Adrenal gland (tissue), 12 donors: ENCODE measurements around the gene TTC23L. TPM values are rescaled to one million over a fixed set of nuclear protein-coding genes. Genes with fewer than 3 reads are reported as not detected.

Source experiments
- DNase-seq, 7 donors: peaks; one replicate each; pipeline ENCODE4 v3.0.0-alpha.2; 2019 to 2020
- H3K27ac ChIP-seq, 5 donors: fragments of 200-600 bp; sonication (generic) in 4 of 5; 1 replicate in 3 of 5; 2 replicates in 2 of 5; pipeline versions ENCODE4 v1.5.1 to v1.8.0; 2016 to 2020; ENCODE audit warnings: mild to moderate bottlenecking in 1 of 5
- H3K27me3 ChIP-seq: fragments of 200-600 bp; 2 replicates; pipeline ENCODE4 v1.8.0; 2021
- H3K36me3 ChIP-seq, 2 donors: fragments of 200-600 bp; replicated peaks in 1 of 2; 1 replicate in 1 of 2; 2 replicates in 1 of 2; pipeline versions ENCODE4 v1.5.1 to v1.8.0; 2018 to 2022
- H3K4me1 ChIP-seq, 2 donors: fragments of 200-600 bp; replicated peaks in 1 of 2; 1 replicate in 1 of 2; 2 replicates in 1 of 2; pipeline versions ENCODE4 v1.5.1 to v1.8.0; 2018 to 2021
- H3K4me3 ChIP-seq, 4 donors: fragments of 200-600 bp; sonication (generic) in 3 of 4; one replicate each; pipeline ENCODE4 v1.5.1; 2016 to 2018
- H3K9me3 ChIP-seq, 3 donors: fragments of 200-600 bp; sonication (generic) in 1 of 3; replicated peaks in 1 of 3; 1 replicate in 2 of 3; 2 replicates in 1 of 3; pipeline versions ENCODE4 v1.5.1 to v1.8.0; 2016 to 2021
- POLR2A ChIP-seq, 2 donors: fragments of 450-650 bp; IDR thresholded peaks; one replicate each; pipeline ENCODE4 v1.6.1; 2017; ENCODE audit warnings: antibody characterized with exemption in 2 of 2, mild to moderate bottlenecking in 2 of 2, moderate library complexity in 1 of 2
- WGBS, 4 donors: extraction: QIAGEN DNeasy Blood & Tissue Kit in 2 of 4; methylation state at CpG; one replicate each; pipeline versions ENCODE4 v1.1.5 to v1.1.7; 2013 to 2017; 5-methylcytosine and 5-hydroxymethylcytosine counted together
- intact Hi-C, 2 donors: fragments of 100-400 bp; cut with DNase I; formaldehyde crosslinking; loops; one replicate each; pipeline versions ENCODE4 v1.14.1 to v1.15.0; 2022 to 2023
- polyA plus RNA-seq, 3 donors: library from polyadenylated mRNA; stranded (reverse); fragments of 200-250 nt in 2 of 3; fragments of 350-450 nt in 1 of 3; fragmentation: Illumina TruSeq in 1 of 3; extraction: RNeasy Lipid Tissue Mini Kit (QIAGEN cat#74804) in 1 of 3; gene quantifications; one replicate each; pipeline ENCODE4 v1.2.3, GENCODE V29; 2013 to 2014
- total RNA-seq, 9 donors: library from RNA; depleted of rRNA in 4 of 9; stranded (reverse); fragments of >200 nt in 4 of 9; fragments of 120-200 nt in 1 of 9; fragmentation: NEBNext Ultra II Directional in 1 of 9; extraction: Animal tissue kit (Norgen Biotek cat#: 25700) in 1 of 9; gene quantifications; one replicate each; pipeline versions ENCODE4 v1.1.0 to v1.2.4, GENCODE V29; 2013 to 2023
- TF ChIP-seq, protein P1 (sequence below), 6 experiments: fragments of 450-650 bp in 4 of 6; fragments of 200-600 bp in 2 of 6; sonication (generic) in 1 of 6; IDR thresholded peaks; 1 replicate in 5 of 6; 2 replicates in 1 of 6; pipeline versions ENCODE4 v1.5.1 to v1.8.0; 2016 to 2021; ENCODE audit warnings: antibody characterized with exemption in 6 of 6, mild to moderate bottlenecking in 2 of 6, moderate library complexity in 1 of 6
- donor health status: healthy with polysubstance abuse.
- donor health status: Bipolar disorder and iron deficiency.
- donor health status: DM: yes; HTN: yes; CAD: no.
- donor health status: DM: no; HTN: no; CAD: no.
- donor health status: DM: no; HTN: no; CAD: no.
- donor health status: DM: yes; HTN: yes; CAD: no.

Gene TTC23L
- total and polyA plus RNA-seq, 12 donors = 0.40 to 4.8 (median 2.9) TPM; not detected in 2

DNA sequence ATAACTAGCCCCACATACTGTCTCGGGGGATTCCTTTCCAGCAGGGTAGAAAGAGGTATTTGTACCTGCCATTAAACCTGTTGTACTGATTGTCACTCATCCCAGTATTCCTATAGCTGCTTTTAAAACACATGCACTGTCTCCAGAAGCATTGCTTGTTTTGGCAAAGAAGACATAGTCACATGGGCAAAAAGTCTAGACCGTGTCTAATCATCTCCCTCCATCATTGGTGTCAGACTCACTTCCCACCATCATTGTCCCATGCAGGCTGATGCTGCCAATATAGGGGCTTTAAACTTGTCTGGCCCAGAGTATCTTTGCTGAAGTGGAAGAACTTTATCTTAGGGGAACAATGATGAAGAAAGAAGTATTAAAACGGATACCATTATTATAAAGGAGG, 103.0 kb downstream of the TTC23L start:
- Histone ChIP-seq H3K4me3 (no peak overlapping the region), H3K4me1 (no peaks in the 10 kb centered on the region), H3K27me3 (no peaks in the 10 kb centered on the region), H3K27ac (no peak overlapping the region), H3K9me3 (no peaks in the 10 kb centered on the region), H3K36me3 (peaks cover 0 to 63% of the 10 kb centered on the region in 2 donors)
- intact Hi-C loops = no loop called here
- DNase-seq = no peak
- TF ChIP-seq, protein P1, sequence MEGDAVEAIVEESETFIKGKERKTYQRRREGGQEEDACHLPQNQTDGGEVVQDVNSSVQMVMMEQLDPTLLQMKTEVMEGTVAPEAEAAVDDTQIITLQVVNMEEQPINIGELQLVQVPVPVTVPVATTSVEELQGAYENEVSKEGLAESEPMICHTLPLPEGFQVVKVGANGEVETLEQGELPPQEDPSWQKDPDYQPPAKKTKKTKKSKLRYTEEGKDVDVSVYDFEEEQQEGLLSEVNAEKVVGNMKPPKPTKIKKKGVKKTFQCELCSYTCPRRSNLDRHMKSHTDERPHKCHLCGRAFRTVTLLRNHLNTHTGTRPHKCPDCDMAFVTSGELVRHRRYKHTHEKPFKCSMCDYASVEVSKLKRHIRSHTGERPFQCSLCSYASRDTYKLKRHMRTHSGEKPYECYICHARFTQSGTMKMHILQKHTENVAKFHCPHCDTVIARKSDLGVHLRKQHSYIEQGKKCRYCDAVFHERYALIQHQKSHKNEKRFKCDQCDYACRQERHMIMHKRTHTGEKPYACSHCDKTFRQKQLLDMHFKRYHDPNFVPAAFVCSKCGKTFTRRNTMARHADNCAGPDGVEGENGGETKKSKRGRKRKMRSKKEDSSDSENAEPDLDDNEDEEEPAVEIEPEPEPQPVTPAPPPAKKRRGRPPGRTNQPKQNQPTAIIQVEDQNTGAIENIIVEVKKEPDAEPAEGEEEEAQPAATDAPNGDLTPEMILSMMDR (IDR thresholded peaks at IDR 0.05) = no peak
- no peak for TF ChIP-seq POLR2A (IDR thresholded peaks at IDR 0.05)
- WGBS, 4 donors = 85 to 90% (median 89%) methylated on average over 3 of the region's 3 CpGs

GRCh38 chr5:34944044-34944443, 105.1 kb downstream of the TTC23L start:
- H3K4me3 ChIP-seq = no peak overlapping the region
- no peaks in the 10 kb centered on the region for H3K27me3 ChIP-seq
- peaks cover 0 to 47% of the 10 kb centered on the region in 2 donors for H3K36me3 ChIP-seq
- no peak for DNase-seq
- WGBS, 4 donors = 96 to 100% (median 98%) methylated on average over 2 of the region's 2 CpGs
- no peaks in the 10 kb centered on the region for H3K9me3 ChIP-seq
- intact Hi-C loops = no loop called here
- TF ChIP-seq, protein P1 (IDR thresholded peaks at IDR 0.05) = no peak
- TF ChIP-seq POLR2A (IDR thresholded peaks at IDR 0.05) = no peak
- no peak overlapping the region for H3K27ac ChIP-seq
- H3K4me1 ChIP-seq = no peaks in the 10 kb centered on the region

DNA sequence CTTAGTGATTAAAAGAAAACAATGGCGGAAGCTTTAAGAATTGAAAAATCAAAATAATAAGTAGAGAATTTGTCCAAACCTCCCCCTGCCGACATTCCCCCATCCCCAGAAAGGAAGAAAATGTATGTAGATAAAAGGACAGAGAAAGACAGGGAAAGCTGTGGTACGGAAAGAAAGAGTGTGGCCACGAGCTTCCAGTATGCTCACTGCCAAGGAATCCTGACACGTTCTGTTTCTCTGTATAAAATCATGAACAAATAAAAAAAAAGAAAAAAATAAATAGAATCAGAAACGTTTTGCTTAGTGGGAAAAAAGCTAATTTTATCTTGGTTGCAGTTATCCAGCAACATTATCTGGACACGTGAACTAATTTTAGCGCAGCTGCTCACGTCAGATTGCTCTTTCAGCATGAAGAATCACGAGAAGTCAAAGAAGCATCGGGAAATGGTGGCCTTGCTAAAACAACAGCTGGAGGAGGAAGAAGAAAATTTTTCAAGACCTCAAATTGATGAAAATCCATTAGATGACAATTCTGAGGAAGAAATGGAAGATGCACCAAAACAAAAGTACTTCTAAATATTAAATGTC, 105.6 kb downstream of the TTC23L start:
- intact Hi-C loops = no loop called here
- DNase-seq = no peak
- no peaks in the 10 kb centered on the region for H3K27me3 ChIP-seq
- H3K4me1 ChIP-seq = no peaks in the 10 kb centered on the region
- 88 to 90% (median 88%) methylated on average over 11 of the region's 11 CpGs for WGBS, 4 donors
- no peak overlapping the region for H3K4me3 ChIP-seq
- H3K36me3 ChIP-seq = peaks cover 0 to 45% of the 10 kb centered on the region in 2 donors
- no peaks in the 10 kb centered on the region for H3K9me3 ChIP-seq
- TF ChIP-seq, protein P1 (IDR thresholded peaks at IDR 0.05) = no peak
- TF ChIP-seq POLR2A (IDR thresholded peaks at IDR 0.05) = no peak
- no peak overlapping the region for H3K27ac ChIP-seq

Other genes starting within 250 kb of the TTC23L start
- gene RAI14, start 182.8 kb upstream of the TTC23L start, total RNA-seq = 100 to 1,000 TPM in 1 of 9 donors, 10 to 100 TPM in 8; 12.5 to 158 (median 33.1) TPM
- 10 to 100 TPM in 2 of 3 donors, 1 to 10 TPM in 1; 9.1 to 26.1 (median 13.5) TPM for gene RAI14, start 182.8 kb upstream of the TTC23L start, polyA plus RNA-seq
- gene RAD1, start 76.3 kb downstream of the TTC23L start, total RNA-seq = 10 to 100 TPM; 10.5 to 40.9 (median 27.5) TPM
- gene RAD1, start 76.3 kb downstream of the TTC23L start, polyA plus RNA-seq = 10 to 100 TPM; 12.1 to 42.2 (median 16.4) TPM
- 10 to 100 TPM; 10.6 to 43.2 (median 20.2) TPM for gene BRIX1, start 76.5 kb downstream of the TTC23L start, total RNA-seq
- gene BRIX1, start 76.5 kb downstream of the TTC23L start, polyA plus RNA-seq = 10 to 100 TPM; 14.9 to 55.3 (median 20.0) TPM
- gene DNAJC21, start 90.4 kb downstream of the TTC23L start, total RNA-seq = 10 to 100 TPM; 12.8 to 36.6 (median 31.9) TPM
- gene DNAJC21, start 90.4 kb downstream of the TTC23L start, polyA plus RNA-seq = 10 to 100 TPM; 15.4 to 52.9 (median 21.6) TPM
- gene AGXT2, start 208.8 kb downstream of the TTC23L start, total RNA-seq = under 1 TPM in 1 of 9 donors, not detected in 8; 0.06 TPM
- gene AGXT2, start 208.8 kb downstream of the TTC23L start, polyA plus RNA-seq = under 1 TPM in 1 of 3 donors, not detected in 2; 0.11 TPM